ENCODE measurements around the gene PDZD4.

Gene PDZD4

DNA sequence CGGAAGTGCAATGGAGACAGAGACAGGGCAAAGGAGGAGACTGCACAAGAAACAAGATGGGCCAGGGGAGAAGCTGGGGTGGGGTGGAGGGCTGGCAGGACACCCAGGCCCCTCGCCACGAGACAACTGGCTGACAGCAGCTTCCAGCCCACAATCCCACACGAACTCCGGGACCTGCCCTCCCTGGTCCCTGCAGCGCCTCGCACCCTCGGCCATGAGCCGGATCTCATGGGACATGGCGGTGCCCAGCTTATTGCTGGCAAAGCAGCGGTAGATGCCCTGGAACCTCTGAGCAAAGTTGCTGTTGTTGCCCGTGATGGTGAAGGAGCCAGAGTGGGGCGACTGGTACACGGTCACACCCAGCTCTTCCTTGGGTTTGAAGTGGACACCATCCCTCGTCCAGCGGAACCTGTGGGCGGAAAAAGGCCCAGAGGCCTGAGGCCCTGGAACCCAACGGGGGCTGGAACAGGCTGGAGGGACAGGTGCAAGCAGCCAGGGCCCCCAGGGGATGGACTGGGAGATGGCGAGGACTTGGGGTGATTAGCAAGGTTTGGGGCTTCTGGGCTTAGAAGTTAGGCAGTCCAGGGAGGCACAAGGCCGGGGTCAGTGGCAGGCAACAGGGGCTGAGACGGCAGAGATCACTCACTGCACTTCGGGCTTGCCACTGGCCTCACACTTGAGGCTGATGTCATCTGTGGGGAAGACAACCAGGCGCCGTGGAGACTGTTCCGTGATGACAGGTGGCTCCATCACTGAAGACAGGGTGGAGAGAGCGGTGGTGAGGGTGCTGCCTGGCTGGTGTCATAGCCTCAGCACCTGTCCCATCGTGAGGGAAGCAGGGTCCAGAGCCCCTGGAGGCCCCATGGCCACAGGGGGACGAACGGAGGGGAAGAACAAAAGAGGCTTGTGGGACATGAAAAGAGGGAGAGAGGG lies 41.9 kb upstream of the PDZD4 start:
- TF ChIP-seq JUND (IDR thresholded peaks at IDR 0.05; ENCODE audit: low read depth), result no peak
- DNase-seq (ENCODE audit: low read depth in 1 of 2, low spot score in 1 of 2), result no peak
- in situ Hi-C loops (cut with HindIII; ENCODE audit: low pct_unique_long_range_greater_than_20kb, low sequenced_read_pairs), result no loop called here

DNA sequence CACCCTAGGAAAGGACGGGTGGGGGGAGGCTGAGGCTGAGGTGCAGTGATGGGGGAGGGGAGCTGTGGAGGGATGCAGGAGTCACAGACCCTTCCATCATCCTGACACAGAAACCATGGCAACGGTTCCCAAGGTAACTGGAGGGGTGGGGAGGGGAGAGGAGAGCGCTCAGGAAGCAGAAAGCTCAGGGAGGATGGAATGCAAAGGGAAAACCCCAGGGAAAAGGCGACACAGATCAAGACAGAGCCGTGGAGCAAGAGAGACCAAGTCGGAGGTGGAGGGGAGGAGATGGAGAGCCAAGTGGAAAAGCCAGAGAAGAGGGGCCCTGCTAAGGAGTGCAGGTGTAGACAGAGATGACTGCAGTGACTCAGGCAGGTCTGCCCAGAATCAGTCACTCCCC lies 41.1 kb upstream of the PDZD4 start:
- no peak for DNase-seq (ENCODE audit: low read depth in 1 of 2, low spot score in 1 of 2)
- TF ChIP-seq JUND (IDR thresholded peaks at IDR 0.05; ENCODE audit: low read depth), result no peak
- in situ Hi-C loops (cut with HindIII; ENCODE audit: low pct_unique_long_range_greater_than_20kb, low sequenced_read_pairs), result no loop called here

- no peak for TF ChIP-seq JUND (IDR thresholded peaks at IDR 0.05; ENCODE audit: low read depth)
- no peak for DNase-seq (ENCODE audit: low read depth in 1 of 2, low spot score in 1 of 2)
- in situ Hi-C loops (cut with HindIII; ENCODE audit: low pct_unique_long_range_greater_than_20kb, low sequenced_read_pairs), result no loop called here
Observed at GRCh38 chrX:153870791-153871360, 40.5 kb upstream of the PDZD4 start.

GRCh38 chrX:153870288-153870690 lies 39.9 kb upstream of the PDZD4 start:
- TF ChIP-seq JUND (IDR thresholded peaks at IDR 0.05; ENCODE audit: low read depth), result no peak
- no peak for DNase-seq (ENCODE audit: low read depth in 1 of 2, low spot score in 1 of 2)
- in situ Hi-C loops (cut with HindIII; ENCODE audit: low pct_unique_long_range_greater_than_20kb, low sequenced_read_pairs), result no loop called here

GRCh38 chrX:153869473-153870287 lies 39.3 kb upstream of the PDZD4 start:
- DNase-seq (ENCODE audit: low read depth in 1 of 2, low spot score in 1 of 2), result no peak
- no peak for TF ChIP-seq JUND (IDR thresholded peaks at IDR 0.05; ENCODE audit: low read depth)
- in situ Hi-C loops (cut with HindIII; ENCODE audit: low pct_unique_long_range_greater_than_20kb, low sequenced_read_pairs), result no loop called here

GRCh38 chrX:153868576-153869472 lies 38.5 kb upstream of the PDZD4 start:
- in situ Hi-C loops (cut with HindIII; ENCODE audit: low pct_unique_long_range_greater_than_20kb, low sequenced_read_pairs), result no loop called here
- TF ChIP-seq JUND (IDR thresholded peaks at IDR 0.05; ENCODE audit: low read depth), result no peak

DNA sequence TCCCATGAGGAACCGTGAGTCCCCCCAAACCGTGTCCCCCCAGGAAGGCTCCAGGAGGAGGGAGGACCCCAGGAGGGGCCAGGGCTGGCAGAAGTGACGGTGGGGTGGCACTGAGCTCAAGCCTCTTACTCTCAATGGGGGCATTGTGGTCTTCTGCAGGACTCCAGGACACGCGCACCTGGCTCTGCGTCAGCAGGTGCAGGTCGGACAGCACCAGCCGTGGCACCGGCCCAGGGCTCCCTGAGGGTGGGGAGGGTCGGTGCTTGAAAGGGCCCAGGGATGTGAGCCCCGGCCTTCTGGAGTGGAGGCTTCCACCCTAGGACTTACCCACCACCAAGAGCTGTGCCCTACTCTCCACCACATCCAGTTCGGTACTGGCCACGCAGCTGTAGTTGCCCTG lies 37.3 kb upstream of the PDZD4 start:
- in situ Hi-C loops (cut with HindIII; ENCODE audit: low pct_unique_long_range_greater_than_20kb, low sequenced_read_pairs), result no loop called here
- DNase-seq (ENCODE audit: low read depth in 1 of 2, low spot score in 1 of 2), result no peak
- TF ChIP-seq JUND (IDR thresholded peaks at IDR 0.05; ENCODE audit: low read depth), result no peak

More at GRCh38 chrX:153868576-153869472, 38.5 kb upstream of the PDZD4 start:
- DNase-seq (ENCODE audit: low read depth in 1 of 2, low spot score in 1 of 2), result no peak

DNA sequence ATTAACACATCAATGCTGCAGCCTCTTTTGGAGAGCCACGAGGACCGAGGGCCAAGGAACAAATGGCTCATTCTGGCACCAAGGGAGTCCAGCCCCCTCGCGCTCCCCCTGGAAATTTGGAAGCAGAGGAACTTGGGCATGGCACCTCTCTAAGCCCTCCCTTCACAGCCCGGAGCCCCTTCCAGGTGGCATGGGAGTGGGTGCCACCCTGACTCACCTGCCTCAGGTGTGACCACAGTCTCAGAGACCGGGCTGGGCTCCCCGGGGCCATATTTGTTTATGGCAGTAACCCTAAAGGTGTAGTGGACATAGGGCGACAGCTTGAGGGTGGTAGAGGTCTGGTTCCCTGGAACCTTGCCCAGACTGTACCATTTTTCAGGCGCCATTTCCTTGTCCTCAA lies 36.8 kb upstream of the PDZD4 start:
- TF ChIP-seq JUND (IDR thresholded peaks at IDR 0.05; ENCODE audit: low read depth), result no peak
- in situ Hi-C loops (cut with HindIII; ENCODE audit: low pct_unique_long_range_greater_than_20kb, low sequenced_read_pairs), result no loop called here
- DNase-seq (ENCODE audit: low read depth in 1 of 2, low spot score in 1 of 2), result no peak

GRCh38 chrX:153866302-153867019 lies 36.1 kb upstream of the PDZD4 start:
- no peak for TF ChIP-seq JUND (IDR thresholded peaks at IDR 0.05; ENCODE audit: low read depth)
- no peak for DNase-seq (ENCODE audit: low read depth in 1 of 2, low spot score in 1 of 2)
- in situ Hi-C loops (cut with HindIII; ENCODE audit: low pct_unique_long_range_greater_than_20kb, low sequenced_read_pairs), result no loop called here

- no peak for TF ChIP-seq JUND (IDR thresholded peaks at IDR 0.05; ENCODE audit: low read depth)
- in situ Hi-C loops (cut with HindIII; ENCODE audit: low pct_unique_long_range_greater_than_20kb, low sequenced_read_pairs), result no loop called here
- no peak for DNase-seq (ENCODE audit: low read depth in 1 of 2, low spot score in 1 of 2)
Observed at GRCh38 chrX:153865685-153866084, 35.3 kb upstream of the PDZD4 start.

GRCh38 chrX:153865321-153865580 lies 34.9 kb upstream of the PDZD4 start:
- no peak for DNase-seq (ENCODE audit: low read depth in 1 of 2, low spot score in 1 of 2)
- in situ Hi-C loops (cut with HindIII; ENCODE audit: low pct_unique_long_range_greater_than_20kb, low sequenced_read_pairs), result no loop called here
- TF ChIP-seq JUND (IDR thresholded peaks at IDR 0.05; ENCODE audit: low read depth), result no peak

Measured in T47D (cell line).